NCI-H774 (cell line): ENCODE data around the gene PIP5K1B.

ENCODE experiments used
- DNase-seq: peaks from one replicate; lab custom pipeline; 2025; lab: John Stamatoyannopoulos, UW

Gene PIP5K1B

GRCh38 chr9:68951879-68952659, 247.0 kb downstream of the PIP5K1B start:
- DNase-seq, result no peak

GRCh38 chr9:68953771-68954170, 248.7 kb downstream of the PIP5K1B start:
- no peak for DNase-seq

- DNase-seq, result no peak
Observed at GRCh38 chr9:68955330-68955729, 250.3 kb downstream of the PIP5K1B start.

GRCh38 chr9:68957479-68957878, 252.4 kb downstream of the PIP5K1B start:
- no peak for DNase-seq

GRCh38 chr9:68961587-68961986, 256.5 kb downstream of the PIP5K1B start:
- no peak for DNase-seq

GRCh38 chr9:68963416-68963815, 258.4 kb downstream of the PIP5K1B start:
- no peak for DNase-seq

GRCh38 chr9:68964102-68964541, 259.1 kb downstream of the PIP5K1B start:
- no peak for DNase-seq

GRCh38 chr9:68964765-68965164, 259.7 kb downstream of the PIP5K1B start:
- DNase-seq, result no peak

- no peak for DNase-seq
Observed at GRCh38 chr9:68966496-68966944, 261.5 kb downstream of the PIP5K1B start.

GRCh38 chr9:68967800-68968199, 262.8 kb downstream of the PIP5K1B start:
- no peak for DNase-seq

- no peak for DNase-seq
Observed at GRCh38 chr9:68969538-68969937, 264.5 kb downstream of the PIP5K1B start.

GRCh38 chr9:68970151-68970550, 265.1 kb downstream of the PIP5K1B start:
- DNase-seq, result peak; percentile 59

- DNase-seq, result no peak
Observed at GRCh38 chr9:68973619-68974018, 268.6 kb downstream of the PIP5K1B start.

- no peak for DNase-seq
Observed at GRCh38 chr9:68974431-68974830, 269.4 kb downstream of the PIP5K1B start.

- DNase-seq, result no peak
Observed at GRCh38 chr9:68974901-68975300, 269.9 kb downstream of the PIP5K1B start.

- DNase-seq, result no peak
Observed at GRCh38 chr9:68975365-68976043, 270.5 kb downstream of the PIP5K1B start.

GRCh38 chr9:68978066-68978465, 273.0 kb downstream of the PIP5K1B start:
- no peak for DNase-seq

GRCh38 chr9:68978501-68978900, 273.5 kb downstream of the PIP5K1B start:
- no peak for DNase-seq

- DNase-seq, result no peak
Observed at GRCh38 chr9:68979538-68980314, 274.7 kb downstream of the PIP5K1B start.

GRCh38 chr9:68980341-68980914, 275.4 kb downstream of the PIP5K1B start:
- DNase-seq, result no peak

GRCh38 chr9:68981789-68982188, 276.7 kb downstream of the PIP5K1B start:
- no peak for DNase-seq

- no peak for DNase-seq
Observed at GRCh38 chr9:68983008-68983411, 278.0 kb downstream of the PIP5K1B start.
